WI38 (cell line): ENCODE measurements around the gene ZNF462.

Source experiments
- H3K4me3 ChIP-seq: 2 replicates; pipeline ENCODE4 v1.5.1; 2011; ENCODE audit warnings: low read depth, mild to moderate bottlenecking, control low read depth, low read length
- TF ChIP-seq, protein P1 (sequence below): IDR thresholded peaks from 2 replicates; pipeline ENCODE4 v1.5.1; 2012; ENCODE audit warnings: low read depth, mild to moderate bottlenecking, control low read depth, low read length

Gene ZNF462, protein sequence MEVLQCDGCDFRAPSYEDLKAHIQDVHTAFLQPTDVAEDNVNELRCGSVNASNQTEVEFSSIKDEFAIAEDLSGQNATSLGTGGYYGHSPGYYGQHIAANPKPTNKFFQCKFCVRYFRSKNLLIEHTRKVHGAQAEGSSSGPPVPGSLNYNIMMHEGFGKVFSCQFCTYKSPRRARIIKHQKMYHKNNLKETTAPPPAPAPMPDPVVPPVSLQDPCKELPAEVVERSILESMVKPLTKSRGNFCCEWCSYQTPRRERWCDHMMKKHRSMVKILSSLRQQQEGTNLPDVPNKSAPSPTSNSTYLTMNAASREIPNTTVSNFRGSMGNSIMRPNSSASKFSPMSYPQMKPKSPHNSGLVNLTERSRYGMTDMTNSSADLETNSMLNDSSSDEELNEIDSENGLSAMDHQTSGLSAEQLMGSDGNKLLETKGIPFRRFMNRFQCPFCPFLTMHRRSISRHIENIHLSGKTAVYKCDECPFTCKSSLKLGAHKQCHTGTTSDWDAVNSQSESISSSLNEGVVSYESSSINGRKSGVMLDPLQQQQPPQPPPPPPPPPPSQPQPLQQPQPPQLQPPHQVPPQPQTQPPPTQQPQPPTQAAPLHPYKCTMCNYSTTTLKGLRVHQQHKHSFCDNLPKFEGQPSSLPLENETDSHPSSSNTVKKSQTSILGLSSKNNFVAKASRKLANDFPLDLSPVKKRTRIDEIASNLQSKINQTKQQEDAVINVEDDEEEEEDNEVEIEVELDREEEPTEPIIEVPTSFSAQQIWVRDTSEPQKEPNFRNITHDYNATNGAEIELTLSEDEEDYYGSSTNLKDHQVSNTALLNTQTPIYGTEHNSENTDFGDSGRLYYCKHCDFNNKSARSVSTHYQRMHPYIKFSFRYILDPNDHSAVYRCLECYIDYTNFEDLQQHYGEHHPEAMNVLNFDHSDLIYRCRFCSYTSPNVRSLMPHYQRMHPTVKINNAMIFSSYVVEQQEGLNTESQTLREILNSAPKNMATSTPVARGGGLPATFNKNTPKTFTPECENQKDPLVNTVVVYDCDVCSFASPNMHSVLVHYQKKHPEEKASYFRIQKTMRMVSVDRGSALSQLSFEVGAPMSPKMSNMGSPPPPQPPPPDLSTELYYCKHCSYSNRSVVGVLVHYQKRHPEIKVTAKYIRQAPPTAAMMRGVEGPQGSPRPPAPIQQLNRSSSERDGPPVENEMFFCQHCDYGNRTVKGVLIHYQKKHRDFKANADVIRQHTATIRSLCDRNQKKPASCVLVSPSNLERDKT (N-terminal part only)

DNA sequence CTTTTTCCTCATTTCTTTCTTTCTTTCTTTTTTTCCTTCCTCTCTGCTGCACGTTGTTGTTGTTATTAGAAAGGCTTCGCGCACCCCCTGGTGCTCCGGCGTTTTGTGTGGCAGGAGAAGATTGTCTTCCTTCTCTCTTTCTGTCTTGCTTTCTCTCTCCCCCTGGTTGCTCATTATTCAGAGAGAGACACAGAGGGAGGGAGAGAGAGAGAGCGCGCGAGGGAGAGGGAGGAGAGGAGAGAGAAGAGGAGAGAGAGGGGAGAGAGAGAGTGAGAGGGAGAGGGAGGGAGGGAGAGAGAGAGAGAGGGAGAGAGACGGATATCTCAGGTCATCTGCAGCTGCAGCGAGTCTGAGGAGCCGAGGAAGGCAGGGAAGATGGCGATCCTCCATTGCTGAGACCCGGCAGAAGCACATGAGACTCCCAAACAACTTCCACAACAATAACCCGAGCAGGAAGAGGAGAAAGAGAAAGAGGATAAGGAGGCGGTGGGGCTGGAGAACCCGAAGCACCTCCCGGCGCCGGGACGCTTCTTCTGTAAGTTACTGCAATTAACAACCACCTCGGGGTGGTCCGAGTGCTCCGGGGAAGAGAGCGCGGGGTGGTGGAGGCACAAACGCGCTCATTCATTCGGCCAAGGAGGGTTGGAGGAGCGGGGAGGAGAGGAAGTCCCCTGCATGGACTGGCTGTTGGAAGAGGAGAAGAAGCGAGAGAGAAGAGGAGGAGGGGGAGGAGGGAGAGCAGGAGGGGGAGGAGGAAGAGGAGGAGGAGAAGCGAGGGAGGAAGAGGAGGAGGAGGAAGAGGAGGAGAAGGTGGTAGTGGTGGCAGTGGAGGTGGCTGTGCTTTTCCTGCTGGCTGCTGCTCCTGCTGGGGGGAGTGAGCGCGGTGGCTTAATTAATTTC is at the start of gene ZNF462:
ZNF462 (plus strand) TSS at position 346 of the 900 bp plus-strand sequence. CDS start 60,218 bp downstream, outside the sequence.
- H3K4me3 ChIP-seq = peak within 1 kb of the TSS; percentile 89
- TF ChIP-seq, protein P1, sequence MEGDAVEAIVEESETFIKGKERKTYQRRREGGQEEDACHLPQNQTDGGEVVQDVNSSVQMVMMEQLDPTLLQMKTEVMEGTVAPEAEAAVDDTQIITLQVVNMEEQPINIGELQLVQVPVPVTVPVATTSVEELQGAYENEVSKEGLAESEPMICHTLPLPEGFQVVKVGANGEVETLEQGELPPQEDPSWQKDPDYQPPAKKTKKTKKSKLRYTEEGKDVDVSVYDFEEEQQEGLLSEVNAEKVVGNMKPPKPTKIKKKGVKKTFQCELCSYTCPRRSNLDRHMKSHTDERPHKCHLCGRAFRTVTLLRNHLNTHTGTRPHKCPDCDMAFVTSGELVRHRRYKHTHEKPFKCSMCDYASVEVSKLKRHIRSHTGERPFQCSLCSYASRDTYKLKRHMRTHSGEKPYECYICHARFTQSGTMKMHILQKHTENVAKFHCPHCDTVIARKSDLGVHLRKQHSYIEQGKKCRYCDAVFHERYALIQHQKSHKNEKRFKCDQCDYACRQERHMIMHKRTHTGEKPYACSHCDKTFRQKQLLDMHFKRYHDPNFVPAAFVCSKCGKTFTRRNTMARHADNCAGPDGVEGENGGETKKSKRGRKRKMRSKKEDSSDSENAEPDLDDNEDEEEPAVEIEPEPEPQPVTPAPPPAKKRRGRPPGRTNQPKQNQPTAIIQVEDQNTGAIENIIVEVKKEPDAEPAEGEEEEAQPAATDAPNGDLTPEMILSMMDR = peak; percentile 44; the same call in 1 of the 2 replicates

DNA sequence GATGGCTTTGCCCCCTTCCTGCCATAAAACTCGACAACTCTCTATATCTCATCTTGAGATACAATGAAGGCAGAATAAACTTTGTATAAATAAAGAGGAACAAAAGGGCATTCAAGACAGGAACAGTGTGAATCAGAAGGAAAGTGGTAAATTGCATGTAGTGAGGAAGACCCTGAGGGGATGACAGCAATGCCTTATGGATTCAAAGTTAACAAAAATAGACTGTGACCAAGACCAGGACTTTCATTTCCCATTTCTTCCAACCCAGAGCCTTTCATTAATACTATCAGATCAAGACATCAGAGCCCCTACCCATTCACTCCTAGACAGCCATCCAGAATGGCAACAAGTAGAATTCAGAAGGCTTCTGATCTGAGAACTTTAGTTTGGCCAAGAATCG is 46.4 kb upstream of the ZNF462 start:
- TF ChIP-seq, protein P1 = no peak
- no peak overlapping the region for H3K4me3 ChIP-seq

DNA sequence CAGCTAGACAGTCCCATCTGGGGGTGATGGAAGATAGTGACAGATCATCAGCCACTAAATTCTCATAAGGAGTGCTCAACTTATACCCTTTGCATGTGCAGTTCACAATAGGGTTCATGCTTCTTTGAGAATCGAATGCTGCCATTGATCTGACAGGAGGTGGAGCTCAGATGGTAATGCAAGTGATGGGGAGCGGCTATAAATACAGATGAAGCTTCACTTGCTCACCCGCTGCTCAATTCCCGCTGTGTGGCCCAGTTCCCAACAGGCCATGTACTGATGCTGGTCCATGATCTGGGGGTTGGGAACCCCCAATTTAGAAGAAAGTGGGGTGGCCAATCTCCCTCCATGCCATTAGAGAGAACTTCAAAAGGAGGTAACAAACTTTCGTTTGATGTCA is 44.9 kb upstream of the ZNF462 start:
- TF ChIP-seq, protein P1 = no peak
- H3K4me3 ChIP-seq = no peak overlapping the region

DNA sequence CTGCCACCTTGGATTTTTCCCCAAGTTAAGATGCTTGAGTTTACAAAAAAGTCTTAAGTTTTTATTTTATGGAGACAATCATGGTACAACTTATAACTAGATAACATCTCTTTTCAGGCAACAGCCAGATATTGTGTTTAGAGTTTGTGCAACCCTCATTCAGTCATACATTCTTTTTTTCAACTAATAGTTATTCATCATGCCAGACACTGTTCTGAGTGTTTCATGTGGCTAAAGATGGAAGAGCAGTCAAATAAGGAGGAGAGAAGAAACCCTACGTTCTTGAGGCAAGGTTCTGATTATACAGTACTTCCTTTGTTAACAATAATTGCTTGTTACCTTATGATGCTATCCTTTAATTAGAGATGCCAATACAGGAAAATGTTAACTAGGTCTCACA is 42.1 kb upstream of the ZNF462 start:
- TF ChIP-seq, protein P1 = no peak
- H3K4me3 ChIP-seq = no peak overlapping the region

DNA sequence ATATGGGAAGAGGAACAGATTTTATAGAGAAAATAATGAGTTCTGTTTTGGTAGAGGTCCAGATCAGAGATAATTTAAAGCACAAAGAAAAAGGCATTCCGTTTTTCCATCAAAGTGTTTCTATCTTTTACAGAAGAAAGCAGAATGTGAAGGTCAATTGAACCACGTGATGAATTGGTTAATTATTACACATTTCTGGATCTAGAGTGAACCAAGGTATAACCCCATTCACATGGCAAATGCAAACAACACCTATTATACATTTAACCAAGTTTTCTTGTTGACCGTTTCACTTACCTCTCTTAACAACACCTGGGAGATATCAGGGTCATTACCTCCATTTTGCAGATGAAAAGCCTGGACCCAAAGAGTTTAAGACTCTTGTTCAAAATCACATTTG is 34.9 kb upstream of the ZNF462 start:
- no peak overlapping the region for H3K4me3 ChIP-seq
- TF ChIP-seq, protein P1 = no peak

DNA sequence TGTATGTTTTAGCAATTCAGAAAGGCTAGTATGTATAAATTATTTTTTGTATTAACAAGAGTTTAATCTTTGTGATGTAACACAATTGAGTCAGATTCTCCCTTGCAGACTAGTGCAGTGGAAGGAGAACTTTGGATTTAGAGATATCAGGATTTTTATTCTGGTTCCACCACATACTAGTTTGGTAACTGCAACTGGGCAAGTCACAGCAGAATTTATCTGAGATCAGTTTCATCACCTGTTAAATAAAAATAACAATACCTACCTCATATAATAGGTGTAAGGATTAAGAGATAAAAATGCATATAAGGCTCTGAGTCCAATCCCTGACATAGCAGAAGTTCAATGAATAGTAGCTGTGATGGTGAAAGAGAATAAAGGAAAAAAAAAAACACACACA is 34.0 kb upstream of the ZNF462 start:
- no peak overlapping the region for H3K4me3 ChIP-seq
- TF ChIP-seq, protein P1 = no peak
